Measurements from ENCODE around the gene GBA3.

DNA sequence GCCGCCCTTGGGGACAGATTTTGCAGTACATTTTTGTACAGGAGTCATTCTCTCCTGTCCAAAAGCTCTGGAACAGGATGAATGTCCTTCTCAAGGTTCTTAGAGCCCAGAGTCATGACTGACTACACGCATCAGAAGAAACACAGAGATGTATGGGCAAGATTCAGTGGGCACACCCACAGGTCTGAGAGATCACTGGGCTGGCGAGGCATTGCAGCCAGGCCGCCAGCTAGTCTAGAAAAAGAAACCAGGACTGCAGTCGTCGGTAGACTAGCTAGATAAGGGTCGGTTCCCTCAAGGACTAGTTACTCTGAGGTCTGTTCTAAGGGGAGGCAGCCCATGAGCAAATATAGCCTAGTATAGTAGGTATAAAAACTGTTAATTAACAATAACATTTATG is 19.8 kb downstream of the GBA3 start:
- no peak for TF ChIP-seq EZH2phosphoT487 (IDR thresholded peaks at IDR 0.05; ENCODE audit: low read depth)
- TF ChIP-seq, protein P1, sequence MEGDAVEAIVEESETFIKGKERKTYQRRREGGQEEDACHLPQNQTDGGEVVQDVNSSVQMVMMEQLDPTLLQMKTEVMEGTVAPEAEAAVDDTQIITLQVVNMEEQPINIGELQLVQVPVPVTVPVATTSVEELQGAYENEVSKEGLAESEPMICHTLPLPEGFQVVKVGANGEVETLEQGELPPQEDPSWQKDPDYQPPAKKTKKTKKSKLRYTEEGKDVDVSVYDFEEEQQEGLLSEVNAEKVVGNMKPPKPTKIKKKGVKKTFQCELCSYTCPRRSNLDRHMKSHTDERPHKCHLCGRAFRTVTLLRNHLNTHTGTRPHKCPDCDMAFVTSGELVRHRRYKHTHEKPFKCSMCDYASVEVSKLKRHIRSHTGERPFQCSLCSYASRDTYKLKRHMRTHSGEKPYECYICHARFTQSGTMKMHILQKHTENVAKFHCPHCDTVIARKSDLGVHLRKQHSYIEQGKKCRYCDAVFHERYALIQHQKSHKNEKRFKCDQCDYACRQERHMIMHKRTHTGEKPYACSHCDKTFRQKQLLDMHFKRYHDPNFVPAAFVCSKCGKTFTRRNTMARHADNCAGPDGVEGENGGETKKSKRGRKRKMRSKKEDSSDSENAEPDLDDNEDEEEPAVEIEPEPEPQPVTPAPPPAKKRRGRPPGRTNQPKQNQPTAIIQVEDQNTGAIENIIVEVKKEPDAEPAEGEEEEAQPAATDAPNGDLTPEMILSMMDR (IDR thresholded peaks at IDR 0.05; ENCODE audit: low read depth, low read length), result no peak
